Adrenal gland (tissue), 12 donors: Measurements from ENCODE around the gene ADAMTS12. TPM values are rescaled to one million over a fixed set of nuclear protein-coding genes. Genes with fewer than 3 reads are reported as not detected.
"Not testable (repeated sequence)": the region's sequence is repeated elsewhere in the genome, so short reads cannot be mapped to it uniquely, and the experiment has no call there.

Experiments used
- DNase-seq, 7 donors: peaks; one replicate each; pipeline ENCODE4 v3.0.0-alpha.2; 2019 to 2020
- H3K27ac ChIP-seq, 5 donors: fragments of 200-600 bp; sonication (generic) in 4 of 5; 1 replicate in 3 of 5; 2 replicates in 2 of 5; pipeline versions ENCODE4 v1.5.1 to v1.8.0; 2016 to 2020; ENCODE audit warnings: mild to moderate bottlenecking in 1 of 5
- H3K27me3 ChIP-seq: fragments of 200-600 bp; 2 replicates; pipeline ENCODE4 v1.8.0; 2021
- H3K36me3 ChIP-seq, 2 donors: fragments of 200-600 bp; replicated peaks in 1 of 2; 1 replicate in 1 of 2; 2 replicates in 1 of 2; pipeline versions ENCODE4 v1.5.1 to v1.8.0; 2018 to 2022
- H3K4me1 ChIP-seq, 2 donors: fragments of 200-600 bp; replicated peaks in 1 of 2; 1 replicate in 1 of 2; 2 replicates in 1 of 2; pipeline versions ENCODE4 v1.5.1 to v1.8.0; 2018 to 2021
- H3K4me3 ChIP-seq, 4 donors: fragments of 200-600 bp; sonication (generic) in 3 of 4; one replicate each; pipeline ENCODE4 v1.5.1; 2016 to 2018
- H3K9me3 ChIP-seq, 3 donors: fragments of 200-600 bp; sonication (generic) in 1 of 3; replicated peaks in 1 of 3; 1 replicate in 2 of 3; 2 replicates in 1 of 3; pipeline versions ENCODE4 v1.5.1 to v1.8.0; 2016 to 2021
- POLR2A ChIP-seq, 2 donors: fragments of 450-650 bp; IDR thresholded peaks; one replicate each; pipeline ENCODE4 v1.6.1; 2017; ENCODE audit warnings: antibody characterized with exemption in 2 of 2, mild to moderate bottlenecking in 2 of 2, moderate library complexity in 1 of 2
- WGBS, 4 donors: extraction: QIAGEN DNeasy Blood & Tissue Kit in 2 of 4; methylation state at CpG; one replicate each; pipeline versions ENCODE4 v1.1.5 to v1.1.7; 2013 to 2017; 5-methylcytosine and 5-hydroxymethylcytosine counted together
- intact Hi-C, 2 donors: fragments of 100-400 bp; cut with DNase I; formaldehyde crosslinking; loops; one replicate each; pipeline versions ENCODE4 v1.14.1 to v1.15.0; 2022 to 2023
- polyA plus RNA-seq, 3 donors: library from polyadenylated mRNA; stranded (reverse); fragments of 200-250 nt in 2 of 3; fragments of 350-450 nt in 1 of 3; fragmentation: Illumina TruSeq in 1 of 3; extraction: RNeasy Lipid Tissue Mini Kit (QIAGEN cat#74804) in 1 of 3; gene quantifications; one replicate each; pipeline ENCODE4 v1.2.3, GENCODE V29; 2013 to 2014
- total RNA-seq, 9 donors: library from RNA; depleted of rRNA in 4 of 9; stranded (reverse); fragments of >200 nt in 4 of 9; fragments of 120-200 nt in 1 of 9; fragmentation: NEBNext Ultra II Directional in 1 of 9; extraction: Animal tissue kit (Norgen Biotek cat#: 25700) in 1 of 9; gene quantifications; one replicate each; pipeline versions ENCODE4 v1.1.0 to v1.2.4, GENCODE V29; 2013 to 2023
- TF ChIP-seq, protein P1 (sequence below), 6 experiments: fragments of 450-650 bp in 4 of 6; fragments of 200-600 bp in 2 of 6; sonication (generic) in 1 of 6; IDR thresholded peaks; 1 replicate in 5 of 6; 2 replicates in 1 of 6; pipeline versions ENCODE4 v1.5.1 to v1.8.0; 2016 to 2021; ENCODE audit warnings: antibody characterized with exemption in 6 of 6, mild to moderate bottlenecking in 2 of 6, moderate library complexity in 1 of 6
- donor health status: healthy with polysubstance abuse.
- donor health status: Bipolar disorder and iron deficiency.
- donor health status: DM: yes; HTN: yes; CAD: no.
- donor health status: DM: no; HTN: no; CAD: no.
- donor health status: DM: no; HTN: no; CAD: no.
- donor health status: DM: yes; HTN: yes; CAD: no.

Gene ADAMTS12
- total and polyA plus RNA-seq, 12 donors, result 1.9 to 76.1 (median 10.5) TPM

DNA sequence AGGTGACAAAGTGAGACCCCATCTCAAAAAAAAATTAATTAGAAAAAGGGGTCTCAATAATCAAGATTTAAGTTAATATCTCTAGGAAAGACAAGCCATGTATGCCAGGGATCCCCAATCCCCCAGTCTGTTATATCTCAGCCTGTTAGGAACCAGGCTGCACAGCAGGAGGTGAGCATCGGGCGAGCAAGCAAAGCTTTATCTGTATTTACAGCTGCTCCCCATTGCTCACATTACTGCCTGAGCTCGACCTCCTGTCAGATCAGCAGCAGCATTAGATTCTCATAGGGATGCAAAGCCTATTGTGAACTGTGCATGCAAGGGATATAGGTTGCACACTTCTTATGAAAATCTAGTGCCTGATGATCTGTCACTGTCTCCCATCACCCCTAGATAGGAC, 334.2 kb downstream of the ADAMTS12 start:
- no peak for DNase-seq
- Histone ChIP-seq H3K4me1 (peaks cover 0 to 4% of the 10 kb centered on the region in 2 donors), H3K27ac (no peak overlapping the region), H3K4me3 (no peak overlapping the region), H3K36me3 (no peaks in the 10 kb centered on the region), H3K9me3 (no peaks in the 10 kb centered on the region), H3K27me3 (no peaks in the 10 kb centered on the region)
- 76 to 93% (median 87%) methylated on average over 3 of the region's 3 CpGs for WGBS, 4 donors
- intact Hi-C loops, result no loop called here
- TF ChIP-seq POLR2A (IDR thresholded peaks at IDR 0.05), result no peak
- TF ChIP-seq, protein P1, sequence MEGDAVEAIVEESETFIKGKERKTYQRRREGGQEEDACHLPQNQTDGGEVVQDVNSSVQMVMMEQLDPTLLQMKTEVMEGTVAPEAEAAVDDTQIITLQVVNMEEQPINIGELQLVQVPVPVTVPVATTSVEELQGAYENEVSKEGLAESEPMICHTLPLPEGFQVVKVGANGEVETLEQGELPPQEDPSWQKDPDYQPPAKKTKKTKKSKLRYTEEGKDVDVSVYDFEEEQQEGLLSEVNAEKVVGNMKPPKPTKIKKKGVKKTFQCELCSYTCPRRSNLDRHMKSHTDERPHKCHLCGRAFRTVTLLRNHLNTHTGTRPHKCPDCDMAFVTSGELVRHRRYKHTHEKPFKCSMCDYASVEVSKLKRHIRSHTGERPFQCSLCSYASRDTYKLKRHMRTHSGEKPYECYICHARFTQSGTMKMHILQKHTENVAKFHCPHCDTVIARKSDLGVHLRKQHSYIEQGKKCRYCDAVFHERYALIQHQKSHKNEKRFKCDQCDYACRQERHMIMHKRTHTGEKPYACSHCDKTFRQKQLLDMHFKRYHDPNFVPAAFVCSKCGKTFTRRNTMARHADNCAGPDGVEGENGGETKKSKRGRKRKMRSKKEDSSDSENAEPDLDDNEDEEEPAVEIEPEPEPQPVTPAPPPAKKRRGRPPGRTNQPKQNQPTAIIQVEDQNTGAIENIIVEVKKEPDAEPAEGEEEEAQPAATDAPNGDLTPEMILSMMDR (IDR thresholded peaks at IDR 0.05), result no peak

DNA sequence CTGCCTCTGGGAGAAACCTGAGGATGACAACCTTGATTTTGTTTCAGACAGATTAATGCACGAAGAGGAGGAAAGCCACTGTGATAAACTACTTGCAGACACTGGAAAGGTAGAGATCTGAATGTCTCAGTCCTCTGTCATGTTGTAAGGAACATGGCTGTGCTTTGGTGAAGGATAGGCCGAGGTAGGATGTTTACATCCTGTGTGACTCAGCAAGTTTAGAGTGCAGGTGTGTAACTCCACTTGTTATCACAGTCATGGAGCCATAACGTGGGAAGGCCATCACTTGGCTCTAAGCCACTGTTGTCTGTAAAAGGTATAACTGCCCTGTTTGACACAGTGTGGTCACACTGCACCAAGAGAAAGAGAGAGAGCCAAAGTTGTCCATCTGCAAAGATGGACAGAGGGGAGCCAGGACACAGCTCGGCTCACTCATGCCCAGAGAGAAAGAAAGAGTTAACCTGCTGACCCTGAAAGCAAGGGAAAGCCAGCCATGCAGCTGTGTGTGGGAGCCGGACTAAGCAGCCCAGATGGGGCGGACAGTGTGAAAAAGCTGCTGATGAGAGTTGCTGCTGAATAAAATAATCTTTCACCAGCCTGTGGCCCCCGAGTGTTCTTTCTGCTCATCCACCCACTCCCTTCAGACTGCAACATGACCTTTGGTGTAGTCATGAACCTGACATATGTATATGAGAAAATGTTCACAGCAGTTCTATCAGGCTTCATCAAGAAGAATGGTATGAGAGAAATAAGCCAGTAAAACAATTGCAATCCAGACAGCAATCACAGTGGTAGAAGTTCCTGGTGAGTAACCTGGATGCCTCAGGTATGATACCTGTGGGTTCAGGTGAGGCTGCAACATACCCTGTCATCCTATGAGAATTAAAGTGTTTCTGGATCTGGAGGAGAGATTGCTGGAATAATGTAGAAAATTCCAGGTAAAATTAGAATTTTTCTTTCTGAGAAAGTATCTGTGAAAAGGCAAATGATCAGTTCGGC, 335.2 kb downstream of the ADAMTS12 start:
- Histone ChIP-seq H3K9me3 (no peaks in the 10 kb centered on the region), H3K4me1 (peaks cover 0 to 4% of the 10 kb centered on the region in 2 donors), H3K27ac (no peak overlapping the region), H3K4me3 (no peak overlapping the region), H3K36me3 (no peaks in the 10 kb centered on the region), H3K27me3 (no peaks in the 10 kb centered on the region)
- DNase-seq, result no peak
- 62 to 75% (median 74%) methylated on average over 6 to 8 of the region's 8 CpGs for WGBS, 4 donors
- intact Hi-C loops, result no loop called here
- no peak for TF ChIP-seq POLR2A (IDR thresholded peaks at IDR 0.05)
- TF ChIP-seq, protein P1 (IDR thresholded peaks at IDR 0.05), result no peak

DNA sequence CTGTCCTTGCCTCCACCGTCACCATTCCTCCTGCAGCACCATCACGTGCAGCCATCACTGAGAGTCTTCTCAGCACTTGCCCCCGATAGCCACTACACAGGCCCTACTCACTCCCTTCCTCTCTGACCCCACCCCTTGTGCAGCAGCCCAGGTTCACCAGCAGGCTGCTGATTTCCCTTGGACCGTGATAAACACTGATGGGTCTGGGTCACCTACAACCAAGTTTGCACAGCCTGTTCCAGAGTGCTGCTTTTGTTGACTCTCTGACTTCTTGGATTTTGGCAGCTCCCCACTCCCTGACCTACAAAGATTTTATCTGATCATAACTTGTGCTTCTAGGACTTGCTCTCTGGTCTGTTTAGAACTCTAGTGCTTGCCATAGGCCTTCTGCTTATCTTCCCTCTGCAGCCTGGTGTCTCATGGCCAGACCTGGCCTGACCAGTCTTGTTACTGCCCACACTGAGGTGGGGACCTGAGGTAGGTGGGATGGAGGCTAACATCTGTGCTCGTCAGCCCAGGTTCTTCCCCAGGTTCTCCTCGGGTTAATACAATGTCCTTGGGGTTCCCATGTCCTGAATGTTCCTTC, 341.7 kb downstream of the ADAMTS12 start:
- TF ChIP-seq, protein P1 (IDR thresholded peaks at IDR 0.05), result no peak
- no peak for TF ChIP-seq POLR2A (IDR thresholded peaks at IDR 0.05)
- DNase-seq, result no peak
- no peak overlapping the region for H3K27ac ChIP-seq
- H3K9me3 ChIP-seq, result no peaks in the 10 kb centered on the region
- no peak overlapping the region for H3K4me3 ChIP-seq
- intact Hi-C loops, result no loop called here
- no peaks in the 10 kb centered on the region for H3K4me1 ChIP-seq
- peaks cover 0 to 4% of the 10 kb centered on the region in 2 donors for H3K36me3 ChIP-seq
- 80 to 87% (median 83%) methylated on average over 6 of the region's 6 CpGs for WGBS, 4 donors
- no peaks in the 10 kb centered on the region for H3K27me3 ChIP-seq

DNA sequence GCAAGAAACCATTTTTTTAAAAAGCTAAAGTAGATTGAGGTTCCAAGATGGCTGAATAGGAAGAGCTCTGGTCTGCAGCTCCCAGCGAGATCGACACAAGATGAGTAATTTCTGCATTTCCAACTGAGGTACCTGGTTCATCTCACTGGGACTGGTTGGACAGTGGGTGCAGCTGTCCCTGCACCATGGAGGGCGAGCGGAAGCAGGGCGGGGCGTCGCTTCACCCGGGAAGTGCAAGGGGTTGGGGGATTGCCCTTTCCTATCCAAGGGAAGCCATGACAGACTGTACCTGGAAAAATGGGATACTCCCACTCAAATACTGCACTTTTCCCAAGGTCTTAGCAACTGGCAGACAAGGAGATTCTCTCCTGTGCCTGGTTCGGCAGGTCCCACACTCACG, 352.0 kb downstream of the ADAMTS12 start:
- 93 to 98% (median 96%) methylated on average over 9 to 10 of the region's 10 CpGs for WGBS, 4 donors
- H3K4me1 ChIP-seq, H3K4me3 ChIP-seq, DNase-seq, intact Hi-C loops, H3K9me3 ChIP-seq, H3K36me3 ChIP-seq, H3K27me3 ChIP-seq, H3K27ac ChIP-seq: not testable (repeated sequence)
